LNCaP clone FGC (cell line): Measurements from ENCODE around the gene INPP5A.

Source experiments
- DNase-seq: peaks from one replicate; pipeline ENCODE4 v3.0.0-alpha.2; 2011; ENCODE audit warnings: low read depth
- H3K4me3 ChIP-seq: 2 replicates; pipeline ENCODE4 v1.5.1; 2011; ENCODE audit warnings: mild to moderate bottlenecking, low read depth, low read length, control low read depth
- TF ChIP-seq, protein P1 (sequence below): IDR thresholded peaks from 2 replicates; pipeline ENCODE4 v1.5.1; 2012; ENCODE audit warnings: mild to moderate bottlenecking; ENCODE audit not compliant: control insufficient read depth, insufficient read depth; ENCODE audit errors: extremely low read depth

Gene INPP5A

DNA sequence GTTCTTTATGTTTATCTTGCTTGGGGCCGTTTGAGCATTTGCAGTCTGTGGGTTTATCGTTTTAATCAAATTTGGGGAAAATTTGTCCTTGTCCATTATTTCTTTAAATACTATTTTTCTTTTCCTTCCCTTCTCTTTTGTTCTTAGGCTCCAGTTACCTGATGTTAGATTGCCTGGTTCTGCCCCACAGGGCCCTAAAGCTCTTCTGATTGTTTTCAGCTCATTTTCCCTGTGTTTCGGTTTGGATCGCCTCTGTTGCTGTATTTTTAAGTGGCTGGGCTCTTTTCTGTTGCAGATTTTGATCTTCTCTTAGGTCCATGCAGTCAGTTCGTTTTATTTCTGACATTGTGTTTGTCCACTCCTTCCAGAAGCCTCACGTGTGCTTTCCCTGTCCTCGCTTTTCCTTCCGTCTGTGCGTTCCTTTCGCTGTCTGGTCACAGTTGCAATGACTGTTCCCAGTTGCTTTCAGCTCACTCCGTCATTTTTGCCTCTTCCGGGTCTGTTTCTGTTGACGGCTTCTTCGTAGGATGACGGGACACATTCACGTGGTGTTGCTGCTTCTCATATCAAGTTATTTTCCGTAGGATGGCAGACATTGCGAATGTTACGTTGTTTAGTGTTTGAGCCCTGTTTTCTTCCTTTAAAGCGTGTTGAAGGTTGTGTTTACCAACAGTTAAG, 111.4 kb downstream of the INPP5A start:
- no peak overlapping the region for H3K4me3 ChIP-seq
- no peak for DNase-seq
- TF ChIP-seq, protein P1, sequence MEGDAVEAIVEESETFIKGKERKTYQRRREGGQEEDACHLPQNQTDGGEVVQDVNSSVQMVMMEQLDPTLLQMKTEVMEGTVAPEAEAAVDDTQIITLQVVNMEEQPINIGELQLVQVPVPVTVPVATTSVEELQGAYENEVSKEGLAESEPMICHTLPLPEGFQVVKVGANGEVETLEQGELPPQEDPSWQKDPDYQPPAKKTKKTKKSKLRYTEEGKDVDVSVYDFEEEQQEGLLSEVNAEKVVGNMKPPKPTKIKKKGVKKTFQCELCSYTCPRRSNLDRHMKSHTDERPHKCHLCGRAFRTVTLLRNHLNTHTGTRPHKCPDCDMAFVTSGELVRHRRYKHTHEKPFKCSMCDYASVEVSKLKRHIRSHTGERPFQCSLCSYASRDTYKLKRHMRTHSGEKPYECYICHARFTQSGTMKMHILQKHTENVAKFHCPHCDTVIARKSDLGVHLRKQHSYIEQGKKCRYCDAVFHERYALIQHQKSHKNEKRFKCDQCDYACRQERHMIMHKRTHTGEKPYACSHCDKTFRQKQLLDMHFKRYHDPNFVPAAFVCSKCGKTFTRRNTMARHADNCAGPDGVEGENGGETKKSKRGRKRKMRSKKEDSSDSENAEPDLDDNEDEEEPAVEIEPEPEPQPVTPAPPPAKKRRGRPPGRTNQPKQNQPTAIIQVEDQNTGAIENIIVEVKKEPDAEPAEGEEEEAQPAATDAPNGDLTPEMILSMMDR: no peak

DNA sequence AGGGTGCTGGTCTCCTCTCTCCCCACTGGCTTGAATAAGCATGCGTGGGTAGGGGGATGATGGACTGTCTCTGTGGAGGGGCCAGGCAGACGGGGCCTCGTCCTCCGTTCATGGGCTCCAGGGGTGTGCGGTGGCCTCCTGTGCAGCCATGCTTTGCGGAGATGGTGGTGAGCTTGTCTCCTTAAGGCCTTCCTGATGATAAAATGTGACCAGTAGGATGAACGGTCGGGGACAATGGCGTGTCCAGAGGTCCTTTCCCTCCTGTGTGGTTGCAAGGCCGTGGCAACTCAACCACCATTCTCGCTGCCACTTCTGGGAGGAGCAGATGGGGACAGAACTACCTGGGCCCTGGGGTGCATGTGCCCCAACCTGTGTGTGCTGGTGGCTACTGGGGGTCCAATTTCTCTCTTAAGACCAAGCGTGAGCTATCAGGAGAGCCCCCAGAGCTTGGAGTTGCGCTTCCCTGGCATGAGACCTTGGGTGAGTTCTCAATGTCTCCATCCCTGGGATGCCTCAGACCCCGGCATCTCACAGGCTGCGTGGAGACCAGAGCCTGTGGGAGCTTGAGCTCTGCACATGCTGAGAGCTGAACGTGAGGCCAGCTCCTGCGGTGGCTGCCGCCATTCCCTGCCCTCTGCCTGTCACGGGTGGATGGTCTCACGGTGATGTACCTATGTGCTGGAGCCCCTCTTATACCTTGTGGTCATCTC, 112.2 kb downstream of the INPP5A start:
- TF ChIP-seq, protein P1: no peak
- DNase-seq: no peak
- H3K4me3 ChIP-seq: no peak overlapping the region

DNA sequence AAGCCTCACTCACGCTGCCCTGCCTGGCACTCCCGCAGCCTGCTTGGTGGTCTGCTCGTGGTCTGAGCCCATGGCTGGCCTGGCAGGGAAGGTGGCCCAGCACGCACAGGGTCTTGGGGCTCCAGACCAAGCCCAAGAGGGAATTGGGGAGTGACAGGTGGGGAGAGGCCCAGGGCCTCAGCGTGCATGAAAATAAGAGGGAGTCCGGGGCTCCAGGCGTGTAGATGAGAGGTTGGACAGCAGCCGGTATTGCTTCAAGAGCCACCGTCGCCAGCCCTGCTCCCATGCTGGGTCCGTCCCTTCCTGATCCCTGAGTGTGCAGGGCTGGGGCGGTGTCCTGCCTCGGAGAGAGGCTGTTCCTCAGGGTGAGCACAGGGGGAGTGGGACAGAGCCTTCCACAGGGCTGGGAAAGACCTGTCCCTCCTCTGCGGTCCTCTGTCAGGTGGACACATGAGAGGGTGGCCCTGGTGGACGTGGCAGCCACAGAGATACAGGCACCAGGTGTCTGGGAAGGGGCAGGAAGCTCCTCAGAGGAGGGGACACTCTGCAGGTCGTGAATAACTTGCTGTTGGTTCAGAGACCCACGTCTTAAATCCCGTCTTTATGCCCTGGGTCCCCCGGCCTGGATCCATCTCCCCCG, 113.1 kb downstream of the INPP5A start:
- TF ChIP-seq, protein P1: no peak
- DNase-seq: no peak

DNA sequence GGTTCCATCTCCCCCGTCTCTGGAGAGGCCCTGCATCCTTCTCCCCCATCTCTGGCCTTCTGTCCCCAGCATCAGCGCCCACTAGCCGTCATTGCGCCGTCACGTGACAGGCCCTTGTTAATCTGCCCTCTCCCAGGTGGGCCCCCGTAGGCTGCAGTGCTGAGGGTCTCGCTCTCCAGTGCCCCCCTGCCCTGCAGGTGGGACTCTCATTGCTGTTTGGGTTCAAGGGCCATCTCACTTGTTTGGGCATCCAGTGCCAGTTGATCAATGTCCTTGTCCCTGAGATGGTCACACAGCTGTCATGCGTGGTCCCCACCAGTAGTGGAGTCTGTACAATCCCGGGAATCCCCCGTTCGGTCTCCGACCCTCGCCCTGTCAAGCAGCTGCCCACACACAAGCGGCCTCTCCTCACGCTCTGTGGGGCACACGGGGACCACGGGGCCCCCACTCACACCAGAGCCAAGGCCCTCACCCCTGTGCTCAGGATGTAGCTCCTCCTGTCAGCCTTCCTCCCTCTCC, 114.0 kb downstream of the INPP5A start:
- DNase-seq: no peak
- H3K4me3 ChIP-seq: no peak overlapping the region
- TF ChIP-seq, protein P1: no peak

More for the DNA sequence above, 113.1 kb downstream of the INPP5A start:
- no peak overlapping the region for H3K4me3 ChIP-seq

DNA sequence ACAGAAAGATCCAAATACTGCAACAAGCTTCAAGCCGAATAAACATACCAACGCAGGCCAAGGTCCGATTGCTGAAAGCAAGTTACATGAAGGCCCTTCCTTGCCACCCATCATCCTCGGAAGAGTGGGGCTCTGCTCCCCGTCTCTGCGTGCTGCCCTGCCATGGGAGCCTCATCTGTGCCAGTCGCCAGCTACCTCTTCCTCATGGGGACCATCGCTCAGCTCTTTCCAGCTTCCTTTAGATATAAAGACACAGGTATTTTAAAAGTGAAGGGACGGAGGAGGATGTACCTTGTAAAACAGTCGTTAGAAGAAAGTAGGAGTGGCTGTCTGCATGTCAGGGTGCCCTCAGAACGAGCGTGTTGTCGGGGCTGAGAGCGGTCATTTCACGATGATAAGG, 114.9 kb downstream of the INPP5A start:
- no peak overlapping the region for H3K4me3 ChIP-seq
- TF ChIP-seq, protein P1: no peak
- no peak for DNase-seq

DNA sequence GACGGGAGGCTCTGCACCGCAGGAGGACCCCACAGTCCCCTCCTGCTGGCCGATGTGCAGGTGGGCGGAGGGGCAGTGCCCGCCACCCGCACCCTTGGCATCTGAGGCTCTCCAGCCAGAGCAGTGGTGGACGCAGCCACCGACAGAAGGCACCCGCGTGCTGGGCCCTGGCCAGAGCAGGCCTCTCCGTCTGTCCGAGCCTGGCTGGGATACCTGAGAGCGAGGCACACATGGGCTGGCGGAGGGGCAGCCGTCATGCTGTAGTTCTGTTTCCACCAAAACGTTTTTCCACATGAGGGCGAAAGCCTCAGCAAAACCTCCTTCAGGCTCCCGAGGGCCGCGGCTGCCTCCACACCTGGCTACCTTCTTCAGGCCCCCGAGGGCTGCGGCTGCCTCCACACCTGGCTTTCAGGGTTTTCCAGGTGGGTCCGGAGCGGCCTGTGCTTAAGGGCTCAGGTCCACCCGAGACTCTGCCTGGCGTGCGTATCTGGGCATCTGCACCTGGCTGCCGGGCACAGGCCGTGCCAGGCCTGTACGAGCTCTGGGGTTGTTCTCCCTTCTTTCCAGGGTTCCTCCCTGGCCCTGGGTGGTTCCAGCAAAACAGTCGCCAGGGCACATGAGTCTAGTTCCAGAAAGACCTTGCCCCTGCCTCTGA, 115.5 kb downstream of the INPP5A start:
- DNase-seq: no peak
- TF ChIP-seq, protein P1: no peak
- no peak overlapping the region for H3K4me3 ChIP-seq
